ENCODE results near the gene STEAP2. TPM values are rescaled to one million over a fixed set of nuclear protein-coding genes. Genes with fewer than 3 reads are reported as not detected.

Gene STEAP2
- 36.7 and 50.3 TPM in 2 replicates for total RNA-seq

GRCh38 chr7:90211391-90212148 lies at the start of gene STEAP2:
TSS of gene STEAP2 (plus strand) at chr7:90211740. CDS start at chr7:90225083, 13,343 bp downstream.

GRCh38 chr7:90244909-90245851 lies 33.6 kb downstream of the STEAP2 start, which contains the start of gene CFAP69:
TSS of gene CFAP69 (plus strand) at chr7:90245174. CDS start at chr7:90245425, 251 bp downstream.

Other genes starting within 250 kb of the STEAP2 start
- gene STEAP1, start 57.3 kb upstream of the STEAP2 start, total RNA-seq, result 30.2 and 52.5 TPM in 2 replicates
- gene CFAP69, start 33.4 kb downstream of the STEAP2 start, total RNA-seq, result 7.7 and 10.4 TPM in 2 replicates
- gene FAM237B, start 109.6 kb downstream of the STEAP2 start, total RNA-seq, result under 0.01 TPM in 1 of 2 replicates, not detected in the other
- gene GTPBP10, start 135.0 kb downstream of the STEAP2 start, total RNA-seq, result 12.5 and 12.7 TPM in 2 replicates
- gene CLDN12, start 191.7 kb downstream of the STEAP2 start, total RNA-seq, result 29.6 and 39.3 TPM in 2 replicates

Measured in smooth muscle cell of bladder (primary cell).